Esophagus muscularis mucosa (tissue), 4 donors: Measurements from ENCODE around the gene FOXF1.

ENCODE experiments used
- EP300 ChIP-seq: sonication (generic); formaldehyde crosslinking; IDR thresholded peaks from one replicate; pipeline ENCODE4 v1.6.1; 2017; ENCODE audit warnings: antibody characterized with exemption
- POLR2A ChIP-seq: fragments of 450-650 bp; IDR thresholded peaks from one replicate; pipeline ENCODE4 v1.6.1; 2017; ENCODE audit warnings: antibody characterized with exemption, moderate library complexity, mild to moderate bottlenecking, low read depth
- POLR2AphosphoS5 ChIP-seq, 2 donors: sonication (generic); formaldehyde crosslinking; IDR thresholded peaks; one replicate each; pipeline ENCODE4 v1.6.1; 2017; ENCODE audit warnings: antibody characterized with exemption in 2 of 2
- TF ChIP-seq, protein P1 (sequence below), 3 experiments: fragments of 200-600 bp in 2 of 3; fragments of 450-650 bp in 1 of 3; sonication (generic) in 2 of 3; IDR thresholded peaks; one replicate each; pipeline ENCODE4 v1.5.1; 2017 to 2019; ENCODE audit warnings: antibody characterized with exemption in 3 of 3, mild to moderate bottlenecking in 2 of 3, moderate library complexity in 1 of 3

DNA sequence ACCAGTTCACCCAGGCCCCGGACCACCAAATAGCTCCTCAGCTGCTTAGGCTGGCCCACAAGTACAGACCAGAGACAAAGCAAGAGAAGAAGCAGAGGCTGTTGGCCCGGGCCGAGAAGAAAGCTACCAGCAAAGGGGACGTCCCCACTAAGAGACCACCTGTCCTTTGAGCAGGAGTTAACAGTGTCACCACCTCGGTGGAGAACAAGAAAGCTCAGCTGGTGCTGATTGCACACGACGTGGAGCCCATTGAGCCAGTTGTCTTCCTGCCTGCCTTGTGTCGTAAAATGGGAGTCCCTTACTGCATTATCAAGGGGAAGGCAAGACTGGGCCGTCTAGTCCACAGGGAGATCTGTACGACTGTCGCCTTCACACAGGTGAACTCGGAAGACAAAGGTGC lies 15.4 kb downstream of the FOXF1 start:
- TF ChIP-seq, protein P1, sequence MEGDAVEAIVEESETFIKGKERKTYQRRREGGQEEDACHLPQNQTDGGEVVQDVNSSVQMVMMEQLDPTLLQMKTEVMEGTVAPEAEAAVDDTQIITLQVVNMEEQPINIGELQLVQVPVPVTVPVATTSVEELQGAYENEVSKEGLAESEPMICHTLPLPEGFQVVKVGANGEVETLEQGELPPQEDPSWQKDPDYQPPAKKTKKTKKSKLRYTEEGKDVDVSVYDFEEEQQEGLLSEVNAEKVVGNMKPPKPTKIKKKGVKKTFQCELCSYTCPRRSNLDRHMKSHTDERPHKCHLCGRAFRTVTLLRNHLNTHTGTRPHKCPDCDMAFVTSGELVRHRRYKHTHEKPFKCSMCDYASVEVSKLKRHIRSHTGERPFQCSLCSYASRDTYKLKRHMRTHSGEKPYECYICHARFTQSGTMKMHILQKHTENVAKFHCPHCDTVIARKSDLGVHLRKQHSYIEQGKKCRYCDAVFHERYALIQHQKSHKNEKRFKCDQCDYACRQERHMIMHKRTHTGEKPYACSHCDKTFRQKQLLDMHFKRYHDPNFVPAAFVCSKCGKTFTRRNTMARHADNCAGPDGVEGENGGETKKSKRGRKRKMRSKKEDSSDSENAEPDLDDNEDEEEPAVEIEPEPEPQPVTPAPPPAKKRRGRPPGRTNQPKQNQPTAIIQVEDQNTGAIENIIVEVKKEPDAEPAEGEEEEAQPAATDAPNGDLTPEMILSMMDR (IDR thresholded peaks at IDR 0.05), result no peak
- TF ChIP-seq POLR2A (no peak), POLR2AphosphoS5 (IDR thresholded peaks at IDR 0.05) (no peak), EP300 (no peak)
